ENCODE results near the gene AGO4. TPM values are rescaled to one million over a fixed set of nuclear protein-coding genes. Genes with fewer than 3 reads are reported as not detected.
"Not testable (repeated sequence)": the region's sequence is repeated elsewhere in the genome, so short reads cannot be mapped to it uniquely, and the experiment has no call there.

Gene AGO4
- total and polyA plus RNA-seq, 4 donors: 1.7 to 14.9 (median 7.3) TPM

DNA sequence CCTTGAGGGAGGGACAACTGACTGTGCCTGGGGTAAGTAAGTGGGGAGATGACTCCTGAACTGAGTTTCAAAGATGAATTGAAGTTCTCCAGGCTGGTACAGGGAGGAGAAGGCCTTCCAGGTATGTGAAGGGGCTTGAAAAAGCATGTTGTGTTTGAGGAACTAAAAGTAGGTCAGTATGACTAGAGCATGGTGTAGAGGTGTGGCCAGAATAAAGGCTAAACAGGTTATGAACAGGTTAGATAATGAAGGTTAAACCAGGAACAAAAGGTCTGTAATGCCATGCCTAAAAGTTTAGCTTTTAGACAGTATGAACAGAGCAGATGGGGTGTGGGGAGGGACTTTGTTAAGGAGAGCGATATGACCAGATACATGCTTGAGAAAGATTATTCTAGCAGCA is 30.7 kb upstream of the AGO4 start:
- 94% methylated on average over 1 of the region's 1 CpG for WGBS
- Histone ChIP-seq H3K36me3 (ENCODE audit: control insufficient read depth in 4 of 4, insufficient read depth in 3 of 4, low read depth in 1 of 4, low read length in 3 of 4) (no peaks in the 10 kb centered on the region), H3K9ac (ENCODE audit: low read depth in 1 of 2, low read length in 2 of 2) (no peak overlapping the region), H3K27ac (ENCODE audit: low read depth in 1 of 2, low read length in 2 of 2) (no peak overlapping the region), H3K4me3 (ENCODE audit: low read depth in 1 of 3, low read length in 3 of 3) (no peak overlapping the region), H3K4me1 (ENCODE audit: control insufficient read depth in 4 of 4, insufficient read depth in 4 of 4, low read length in 3 of 4) (no peaks in the 10 kb centered on the region), H3K27me3 (ENCODE audit: control insufficient read depth in 4 of 4, insufficient read depth in 4 of 4, low read length in 3 of 4) (no peaks in the 10 kb centered on the region), H3K9me3 (ENCODE audit: control insufficient read depth in 4 of 4, low read length in 3 of 4) (no peaks in the 10 kb centered on the region)
- DNase-seq (ENCODE audit: low spot score): no peak
- TF ChIP-seq HNF4G (IDR thresholded peaks at IDR 0.05): no peak
- TF ChIP-seq JUND (IDR thresholded peaks at IDR 0.05): no peak

DNA sequence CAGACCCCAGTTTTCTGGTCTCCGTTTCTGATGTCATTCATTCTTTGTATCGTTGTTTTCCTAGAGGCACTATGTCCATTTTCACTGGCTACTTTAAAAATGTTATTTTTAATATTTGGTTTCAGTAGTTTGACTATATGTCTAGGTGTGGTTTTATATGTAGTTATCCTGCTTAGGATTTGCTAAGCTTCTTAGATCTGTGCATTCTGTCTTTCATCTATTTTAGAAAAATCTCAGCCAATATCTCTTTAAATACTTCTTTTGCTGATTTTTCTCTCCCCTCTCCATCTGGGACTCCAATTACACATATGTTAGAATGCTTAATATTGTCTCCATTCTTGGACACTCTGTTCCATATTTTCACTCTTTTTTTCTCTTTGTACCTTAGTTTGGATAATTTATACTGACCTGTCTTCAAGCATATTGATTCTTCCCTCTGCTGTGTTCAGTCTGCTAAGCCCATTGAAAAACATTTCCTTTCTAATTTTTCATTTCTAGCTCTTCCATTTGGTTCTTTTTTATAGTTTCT is 24.7 kb upstream of the AGO4 start:
- H3K27me3 ChIP-seq (ENCODE audit: control insufficient read depth in 4 of 4, insufficient read depth in 4 of 4, low read length in 3 of 4): no peaks in the 10 kb centered on the region
- no peaks in the 10 kb centered on the region for H3K36me3 ChIP-seq (ENCODE audit: control insufficient read depth in 4 of 4, insufficient read depth in 3 of 4, low read depth in 1 of 4, low read length in 3 of 4)
- H3K9me3 ChIP-seq (ENCODE audit: control insufficient read depth in 4 of 4, low read length in 3 of 4): no peaks in the 10 kb centered on the region
- no peak overlapping the region for H3K9ac ChIP-seq (ENCODE audit: low read depth in 1 of 2, low read length in 2 of 2)
- H3K27ac ChIP-seq (ENCODE audit: low read depth in 1 of 2, low read length in 2 of 2): no peak overlapping the region
- DNase-seq (ENCODE audit: low spot score): no peak
- TF ChIP-seq NR2F2 (IDR thresholded peaks at IDR 0.05) (no peak), FOXA2 (IDR thresholded peaks at IDR 0.05) (no peak), JUND (IDR thresholded peaks at IDR 0.05) (no peak), TAF1 (conservative IDR thresholded peaks at IDR 0.05) (no peak), FOXA1 (IDR thresholded peaks at IDR 0.05) (no peak), RAD21 (IDR thresholded peaks at IDR 0.05) (no peak), CTCF (IDR thresholded peaks at IDR 0.05; ENCODE audit: low read depth, low read length, missing input control) (no peak), EGR1 (IDR thresholded peaks at IDR 0.05; ENCODE audit: low read depth in 2 of 2) (no peak), HNF4G (IDR thresholded peaks at IDR 0.05) (no peak), GABPA (IDR thresholded peaks at IDR 0.05 in 1 of 2, conservative IDR thresholded peaks at IDR 0.05 in 1 of 2) (no peak), YY1 (IDR thresholded peaks at IDR 0.05) (no peak), RXRA (IDR thresholded peaks at IDR 0.05) (no peak), HNF4A (conservative IDR thresholded peaks at IDR 0.05) (no peak)
- TF ChIP-seq, protein P1, sequence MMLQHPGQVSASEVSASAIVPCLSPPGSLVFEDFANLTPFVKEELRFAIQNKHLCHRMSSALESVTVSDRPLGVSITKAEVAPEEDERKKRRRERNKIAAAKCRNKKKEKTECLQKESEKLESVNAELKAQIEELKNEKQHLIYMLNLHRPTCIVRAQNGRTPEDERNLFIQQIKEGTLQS (IDR thresholded peaks at IDR 0.05): no peak
- H3K4me1 ChIP-seq (ENCODE audit: control insufficient read depth in 4 of 4, insufficient read depth in 4 of 4, low read length in 3 of 4): no peaks in the 10 kb centered on the region
- whole genome bisulfite sequencing: 92% methylated on average over 2 of the region's 2 CpGs
- no peak overlapping the region for H3K4me3 ChIP-seq (ENCODE audit: low read depth in 1 of 3, low read length in 3 of 3)

GRCh38 chr1:35784364-35784763 is 23.5 kb upstream of the AGO4 start:
- not testable (repeated sequence) for H3K36me3 ChIP-seq (ENCODE audit: control insufficient read depth in 4 of 4, insufficient read depth in 3 of 4, low read depth in 1 of 4, low read length in 3 of 4); H3K27ac ChIP-seq (ENCODE audit: low read depth in 1 of 2, low read length in 2 of 2); DNase-seq (ENCODE audit: low spot score); H3K9ac ChIP-seq (ENCODE audit: low read depth in 1 of 2, low read length in 2 of 2); H3K4me3 ChIP-seq (ENCODE audit: low read depth in 1 of 3, low read length in 3 of 3); H3K27me3 ChIP-seq (ENCODE audit: control insufficient read depth in 4 of 4, insufficient read depth in 4 of 4, low read length in 3 of 4); H3K4me1 ChIP-seq (ENCODE audit: control insufficient read depth in 4 of 4, insufficient read depth in 4 of 4, low read length in 3 of 4); H3K9me3 ChIP-seq (ENCODE audit: control insufficient read depth in 4 of 4, low read length in 3 of 4)
- 82% methylated on average over 8 of the region's 8 CpGs for WGBS

DNA sequence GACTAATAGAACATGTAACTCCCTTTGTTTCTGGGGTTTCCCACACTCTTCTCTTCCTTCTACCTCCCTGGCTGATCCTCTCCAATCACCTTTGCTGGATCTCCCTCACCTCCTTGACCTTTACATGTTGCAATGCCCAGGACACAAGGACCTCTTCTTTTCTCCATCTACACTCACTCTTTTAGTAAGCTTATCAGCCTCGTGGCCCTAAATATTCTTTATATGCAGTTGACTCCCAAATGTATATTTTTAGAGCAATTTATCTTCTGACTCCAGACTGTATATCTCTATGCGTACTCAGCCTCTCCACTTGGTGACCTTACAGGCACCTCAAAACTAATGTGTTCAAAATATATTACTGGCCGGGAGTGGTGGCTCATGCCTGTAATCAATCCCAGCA is 19.7 kb upstream of the AGO4 start:
- no peak overlapping the region for H3K9ac ChIP-seq (ENCODE audit: low read depth in 1 of 2, low read length in 2 of 2)
- 79% methylated on average over 3 of the region's 3 CpGs for WGBS
- no peak overlapping the region for H3K4me3 ChIP-seq (ENCODE audit: low read depth in 1 of 3, low read length in 3 of 3)
- H3K9me3 ChIP-seq (ENCODE audit: control insufficient read depth in 4 of 4, low read length in 3 of 4): no peaks in the 10 kb centered on the region
- TF ChIP-seq TAF1 (conservative IDR thresholded peaks at IDR 0.05): no peak
- TF ChIP-seq HNF4A (conservative IDR thresholded peaks at IDR 0.05): no peak
- TF ChIP-seq JUND (IDR thresholded peaks at IDR 0.05): no peak
- no peak for TF ChIP-seq RXRA (IDR thresholded peaks at IDR 0.05)
- no peak for TF ChIP-seq SP1 (IDR thresholded peaks at IDR 0.05)
- TF ChIP-seq HNF4G (IDR thresholded peaks at IDR 0.05): no peak
- TF ChIP-seq MAX (IDR thresholded peaks at IDR 0.05): no peak
- no peak for TF ChIP-seq FOXA2 (IDR thresholded peaks at IDR 0.05)
- TF ChIP-seq FOXA1 (IDR thresholded peaks at IDR 0.05): no peak
- TF ChIP-seq, protein P2, sequence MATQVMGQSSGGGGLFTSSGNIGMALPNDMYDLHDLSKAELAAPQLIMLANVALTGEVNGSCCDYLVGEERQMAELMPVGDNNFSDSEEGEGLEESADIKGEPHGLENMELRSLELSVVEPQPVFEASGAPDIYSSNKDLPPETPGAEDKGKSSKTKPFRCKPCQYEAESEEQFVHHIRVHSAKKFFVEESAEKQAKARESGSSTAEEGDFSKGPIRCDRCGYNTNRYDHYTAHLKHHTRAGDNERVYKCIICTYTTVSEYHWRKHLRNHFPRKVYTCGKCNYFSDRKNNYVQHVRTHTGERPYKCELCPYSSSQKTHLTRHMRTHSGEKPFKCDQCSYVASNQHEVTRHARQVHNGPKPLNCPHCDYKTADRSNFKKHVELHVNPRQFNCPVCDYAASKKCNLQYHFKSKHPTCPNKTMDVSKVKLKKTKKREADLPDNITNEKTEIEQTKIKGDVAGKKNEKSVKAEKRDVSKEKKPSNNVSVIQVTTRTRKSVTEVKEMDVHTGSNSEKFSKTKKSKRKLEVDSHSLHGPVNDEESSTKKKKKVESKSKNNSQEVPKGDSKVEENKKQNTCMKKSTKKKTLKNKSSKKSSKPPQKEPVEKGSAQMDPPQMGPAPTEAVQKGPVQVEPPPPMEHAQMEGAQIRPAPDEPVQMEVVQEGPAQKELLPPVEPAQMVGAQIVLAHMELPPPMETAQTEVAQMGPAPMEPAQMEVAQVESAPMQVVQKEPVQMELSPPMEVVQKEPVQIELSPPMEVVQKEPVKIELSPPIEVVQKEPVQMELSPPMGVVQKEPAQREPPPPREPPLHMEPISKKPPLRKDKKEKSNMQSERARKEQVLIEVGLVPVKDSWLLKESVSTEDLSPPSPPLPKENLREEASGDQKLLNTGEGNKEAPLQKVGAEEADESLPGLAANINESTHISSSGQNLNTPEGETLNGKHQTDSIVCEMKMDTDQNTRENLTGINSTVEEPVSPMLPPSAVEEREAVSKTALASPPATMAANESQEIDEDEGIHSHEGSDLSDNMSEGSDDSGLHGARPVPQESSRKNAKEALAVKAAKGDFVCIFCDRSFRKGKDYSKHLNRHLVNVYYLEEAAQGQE (IDR thresholded peaks at IDR 0.05): no peak
- TF ChIP-seq NR2F2 (IDR thresholded peaks at IDR 0.05): no peak
- TF ChIP-seq EGR1 (IDR thresholded peaks at IDR 0.05; ENCODE audit: low read depth in 2 of 2): no peak
- no peak for TF ChIP-seq YY1 (IDR thresholded peaks at IDR 0.05)
- TF ChIP-seq GABPA (IDR thresholded peaks at IDR 0.05 in 1 of 2, conservative IDR thresholded peaks at IDR 0.05 in 1 of 2): no peak
- no peak for DNase-seq (ENCODE audit: low spot score)
- H3K27me3 ChIP-seq (ENCODE audit: control insufficient read depth in 4 of 4, insufficient read depth in 4 of 4, low read length in 3 of 4): no peaks in the 10 kb centered on the region
- H3K27ac ChIP-seq (ENCODE audit: low read depth in 1 of 2, low read length in 2 of 2): no peak overlapping the region
- H3K36me3 ChIP-seq (ENCODE audit: control insufficient read depth in 4 of 4, insufficient read depth in 3 of 4, low read depth in 1 of 4, low read length in 3 of 4): no peaks in the 10 kb centered on the region
- no peaks in the 10 kb centered on the region for H3K4me1 ChIP-seq (ENCODE audit: control insufficient read depth in 4 of 4, insufficient read depth in 4 of 4, low read length in 3 of 4)
